ENCODE measurements around the gene NHS. TPM values are rescaled to one million over a fixed set of nuclear protein-coding genes. Genes with fewer than 3 reads are reported as not detected.

Gene NHS
- total RNA-seq, 1 donor from 2014 or later, result 1.0 TPM

GRCh38 chrX:17549107-17549651 lies 174.2 kb downstream of the NHS start:
- H3K36me3 ChIP-seq (ENCODE audit: control insufficient read depth in 3 of 3, insufficient read depth in 3 of 3, low read length in 3 of 3), result no peaks in the 10 kb centered on the region
- no peaks in the 10 kb centered on the region for H3K4me1 ChIP-seq (ENCODE audit: control insufficient read depth in 3 of 3, insufficient read depth in 3 of 3, low read length in 3 of 3)
- H3K9me3 ChIP-seq (ENCODE audit: control insufficient read depth in 3 of 3, low read length in 3 of 3), result no peaks in the 10 kb centered on the region
- H3K27ac ChIP-seq (ENCODE audit: low read depth, low read length), result no peak overlapping the region
- H3K27me3 ChIP-seq (ENCODE audit: control insufficient read depth in 3 of 3, insufficient read depth in 3 of 3, low read length in 3 of 3), result peaks cover 0 to 2% (median 0%) of the 10 kb centered on the region in 3 donors
- H3K4me3 ChIP-seq (ENCODE audit: low read length in 3 of 3), result no peak overlapping the region
- no peak overlapping the region for H3K9ac ChIP-seq (ENCODE audit: low read depth in 1 of 3, low read length in 3 of 3)

GRCh38 chrX:17550011-17550410 lies 175.0 kb downstream of the NHS start:
- Histone ChIP-seq H3K4me3 (ENCODE audit: low read length in 3 of 3) (no peak overlapping the region), H3K27ac (ENCODE audit: low read depth, low read length) (no peak overlapping the region), H3K4me1 (ENCODE audit: control insufficient read depth in 3 of 3, insufficient read depth in 3 of 3, low read length in 3 of 3) (no peaks in the 10 kb centered on the region), H3K9me3 (ENCODE audit: control insufficient read depth in 3 of 3, low read length in 3 of 3) (no peaks in the 10 kb centered on the region), H3K9ac (ENCODE audit: low read depth in 1 of 3, low read length in 3 of 3) (no peak overlapping the region), H3K27me3 (ENCODE audit: control insufficient read depth in 3 of 3, insufficient read depth in 3 of 3, low read length in 3 of 3) (peaks cover 0 to 2% (median 0%) of the 10 kb centered on the region in 3 donors), H3K36me3 (ENCODE audit: control insufficient read depth in 3 of 3, insufficient read depth in 3 of 3, low read length in 3 of 3) (no peaks in the 10 kb centered on the region)

- Histone ChIP-seq H3K27me3 (ENCODE audit: control insufficient read depth in 3 of 3, insufficient read depth in 3 of 3, low read length in 3 of 3) (no peaks in the 10 kb centered on the region), H3K36me3 (ENCODE audit: control insufficient read depth in 3 of 3, insufficient read depth in 3 of 3, low read length in 3 of 3) (no peaks in the 10 kb centered on the region), H3K27ac (ENCODE audit: low read depth, low read length) (no peak overlapping the region), H3K9ac (ENCODE audit: low read depth in 1 of 3, low read length in 3 of 3) (no peak overlapping the region), H3K4me3 (ENCODE audit: low read length in 3 of 3) (no peak overlapping the region), H3K9me3 (ENCODE audit: control insufficient read depth in 3 of 3, low read length in 3 of 3) (no peaks in the 10 kb centered on the region), H3K4me1 (ENCODE audit: control insufficient read depth in 3 of 3, insufficient read depth in 3 of 3, low read length in 3 of 3) (no peaks in the 10 kb centered on the region)
Observed at GRCh38 chrX:17552044-17552650, 177.1 kb downstream of the NHS start.

- Histone ChIP-seq H3K27me3 (ENCODE audit: control insufficient read depth in 3 of 3, insufficient read depth in 3 of 3, low read length in 3 of 3) (no peaks in the 10 kb centered on the region), H3K9me3 (ENCODE audit: control insufficient read depth in 3 of 3, low read length in 3 of 3) (no peaks in the 10 kb centered on the region), H3K4me1 (ENCODE audit: control insufficient read depth in 3 of 3, insufficient read depth in 3 of 3, low read length in 3 of 3) (no peaks in the 10 kb centered on the region), H3K36me3 (ENCODE audit: control insufficient read depth in 3 of 3, insufficient read depth in 3 of 3, low read length in 3 of 3) (no peaks in the 10 kb centered on the region), H3K4me3 (ENCODE audit: low read length in 3 of 3) (no peak overlapping the region), H3K27ac (ENCODE audit: low read depth, low read length) (no peak overlapping the region), H3K9ac (ENCODE audit: low read depth in 1 of 3, low read length in 3 of 3) (no peak overlapping the region)
Observed at GRCh38 chrX:17553469-17553868, 178.5 kb downstream of the NHS start.

- Histone ChIP-seq H3K27ac (ENCODE audit: low read depth, low read length) (no peak overlapping the region), H3K4me1 (ENCODE audit: control insufficient read depth in 3 of 3, insufficient read depth in 3 of 3, low read length in 3 of 3) (peaks cover 0 to 2% (median 1%) of the 10 kb centered on the region in 3 donors), H3K9me3 (ENCODE audit: control insufficient read depth in 3 of 3, low read length in 3 of 3) (no peaks in the 10 kb centered on the region), H3K4me3 (ENCODE audit: low read length in 3 of 3) (no peak overlapping the region), H3K27me3 (ENCODE audit: control insufficient read depth in 3 of 3, insufficient read depth in 3 of 3, low read length in 3 of 3) (no peaks in the 10 kb centered on the region), H3K36me3 (ENCODE audit: control insufficient read depth in 3 of 3, insufficient read depth in 3 of 3, low read length in 3 of 3) (no peaks in the 10 kb centered on the region), H3K9ac (ENCODE audit: low read depth in 1 of 3, low read length in 3 of 3) (no peak overlapping the region)
Observed at GRCh38 chrX:17553961-17554482, 179.0 kb downstream of the NHS start.

GRCh38 chrX:17554914-17555313 lies 179.9 kb downstream of the NHS start:
- peaks cover 0 to 8% (median 8%) of the 10 kb centered on the region in 3 donors for H3K4me1 ChIP-seq (ENCODE audit: control insufficient read depth in 3 of 3, insufficient read depth in 3 of 3, low read length in 3 of 3)
- no peak overlapping the region for H3K27ac ChIP-seq (ENCODE audit: low read depth, low read length)
- H3K36me3 ChIP-seq (ENCODE audit: control insufficient read depth in 3 of 3, insufficient read depth in 3 of 3, low read length in 3 of 3), result no peaks in the 10 kb centered on the region
- no peaks in the 10 kb centered on the region for H3K27me3 ChIP-seq (ENCODE audit: control insufficient read depth in 3 of 3, insufficient read depth in 3 of 3, low read length in 3 of 3)
- no peak overlapping the region for H3K9ac ChIP-seq (ENCODE audit: low read depth in 1 of 3, low read length in 3 of 3)
- H3K9me3 ChIP-seq (ENCODE audit: control insufficient read depth in 3 of 3, low read length in 3 of 3), result no peaks in the 10 kb centered on the region
- H3K4me3 ChIP-seq (ENCODE audit: low read length in 3 of 3), result no peak overlapping the region

GRCh38 chrX:17555846-17556245 lies 180.8 kb downstream of the NHS start:
- Histone ChIP-seq H3K4me3 (ENCODE audit: low read length in 3 of 3) (no peak overlapping the region), H3K27ac (ENCODE audit: low read depth, low read length) (no peak overlapping the region), H3K27me3 (ENCODE audit: control insufficient read depth in 3 of 3, insufficient read depth in 3 of 3, low read length in 3 of 3) (no peaks in the 10 kb centered on the region), H3K36me3 (ENCODE audit: control insufficient read depth in 3 of 3, insufficient read depth in 3 of 3, low read length in 3 of 3) (no peaks in the 10 kb centered on the region), H3K9ac (ENCODE audit: low read depth in 1 of 3, low read length in 3 of 3) (no peak overlapping the region), H3K4me1 (ENCODE audit: control insufficient read depth in 3 of 3, insufficient read depth in 3 of 3, low read length in 3 of 3) (peaks cover 5 to 13% (median 10%) of the 10 kb centered on the region in 3 donors), H3K9me3 (ENCODE audit: control insufficient read depth in 3 of 3, low read length in 3 of 3) (no peaks in the 10 kb centered on the region)

GRCh38 chrX:17559728-17560379 lies 184.9 kb downstream of the NHS start:
- H3K4me3 ChIP-seq (ENCODE audit: low read length in 3 of 3), result no peak overlapping the region
- no peak overlapping the region for H3K27ac ChIP-seq (ENCODE audit: low read depth, low read length)
- no peak overlapping the region for H3K9ac ChIP-seq (ENCODE audit: low read depth in 1 of 3, low read length in 3 of 3)
- no peaks in the 10 kb centered on the region for H3K36me3 ChIP-seq (ENCODE audit: control insufficient read depth in 3 of 3, insufficient read depth in 3 of 3, low read length in 3 of 3)
- no peaks in the 10 kb centered on the region for H3K27me3 ChIP-seq (ENCODE audit: control insufficient read depth in 3 of 3, insufficient read depth in 3 of 3, low read length in 3 of 3)
- H3K4me1 ChIP-seq (ENCODE audit: control insufficient read depth in 3 of 3, insufficient read depth in 3 of 3, low read length in 3 of 3), result peaks cover 6 to 13% (median 10%) of the 10 kb centered on the region in 3 donors
- no peaks in the 10 kb centered on the region for H3K9me3 ChIP-seq (ENCODE audit: control insufficient read depth in 3 of 3, low read length in 3 of 3)

GRCh38 chrX:17560385-17560784 lies 185.4 kb downstream of the NHS start:
- Histone ChIP-seq H3K36me3 (ENCODE audit: control insufficient read depth in 3 of 3, insufficient read depth in 3 of 3, low read length in 3 of 3) (no peaks in the 10 kb centered on the region), H3K9ac (ENCODE audit: low read depth in 1 of 3, low read length in 3 of 3) (no peak overlapping the region), H3K27me3 (ENCODE audit: control insufficient read depth in 3 of 3, insufficient read depth in 3 of 3, low read length in 3 of 3) (no peaks in the 10 kb centered on the region), H3K27ac (ENCODE audit: low read depth, low read length) (no peak overlapping the region), H3K9me3 (ENCODE audit: control insufficient read depth in 3 of 3, low read length in 3 of 3) (no peaks in the 10 kb centered on the region), H3K4me3 (ENCODE audit: low read length in 3 of 3) (no peak overlapping the region), H3K4me1 (ENCODE audit: control insufficient read depth in 3 of 3, insufficient read depth in 3 of 3, low read length in 3 of 3) (peaks cover 6 to 16% (median 10%) of the 10 kb centered on the region in 3 donors)

- no peaks in the 10 kb centered on the region for H3K36me3 ChIP-seq (ENCODE audit: control insufficient read depth in 3 of 3, insufficient read depth in 3 of 3, low read length in 3 of 3)
- H3K27ac ChIP-seq (ENCODE audit: low read depth, low read length), result no peak overlapping the region
- H3K9me3 ChIP-seq (ENCODE audit: control insufficient read depth in 3 of 3, low read length in 3 of 3), result no peaks in the 10 kb centered on the region
- H3K9ac ChIP-seq (ENCODE audit: low read depth in 1 of 3, low read length in 3 of 3), result no peak overlapping the region
- no peaks in the 10 kb centered on the region for H3K27me3 ChIP-seq (ENCODE audit: control insufficient read depth in 3 of 3, insufficient read depth in 3 of 3, low read length in 3 of 3)
- H3K4me3 ChIP-seq (ENCODE audit: low read length in 3 of 3), result no peak overlapping the region
- H3K4me1 ChIP-seq (ENCODE audit: control insufficient read depth in 3 of 3, insufficient read depth in 3 of 3, low read length in 3 of 3), result peaks cover 7 to 18% (median 10%) of the 10 kb centered on the region in 3 donors
Observed at GRCh38 chrX:17563076-17563475, 188.1 kb downstream of the NHS start.
